IMR-90 (cell line): ENCODE results near the gene PCBP3. TPM values are rescaled to one million over a fixed set of nuclear protein-coding genes. Genes with fewer than 3 reads are reported as not detected.

Experiments used
- ATAC-seq: fragments of 200-7000 bp; cut with Tn5 transposase; 2 replicates; pipeline ENCODE4 v1.9.1; 2020; ENCODE audit warnings: low read depth, mild to moderate bottlenecking, moderate library complexity
- BruUV-seq: library from RNA; stranded (reverse); fragments of 400-500 nt; replicated peaks from 2 replicates; lab custom pipeline; 2021; lab: Mats Ljungman, UMichigan
- CTCF ChIA-PET: fragments of 300-600 bp; formaldehyde crosslinking; extraction: SDS; loops from one replicate; lab custom pipeline; 2021; ENCODE audit warnings: antibody characterized with exemption; lab: Yijun Ruan, JAX
- POLR2A ChIA-PET: fragments of 300-600 bp; sonication (Branson Sonifier 250); formaldehyde crosslinking; loops from one replicate; lab custom pipeline; 2022; ENCODE audit warnings: antibody characterized with exemption; ENCODE audit not compliant: unreplicated experiment; lab: Charles Lee
- DNase-seq: peaks from one replicate; pipeline ENCODE4 v3.0.0; 2013
- H2AFZ ChIP-seq: replicated peaks from 2 replicates; pipeline ENCODE3; 2013; ENCODE audit warnings: low read length, mild to moderate bottlenecking; ENCODE audit not compliant: poor library complexity
- H2AK5ac ChIP-seq: 2 replicates; pipeline ENCODE4 v1.6.1; 2013; ENCODE audit warnings: low read depth, low read length, inconsistent platforms
- H2AK9ac ChIP-seq: replicated peaks from 2 replicates; pipeline ENCODE3; 2013; ENCODE audit warnings: mild to moderate bottlenecking, low read depth, low read length, moderate library complexity; ENCODE audit not compliant: poor library complexity
- H2BK120ac ChIP-seq: 2 replicates; pipeline ENCODE4 v1.6.1; 2013; ENCODE audit warnings: low read depth, low read length, inconsistent platforms
- H2BK15ac ChIP-seq: 3 replicates; pipeline ENCODE4 v1.6.1; 2013; ENCODE audit warnings: low read depth, low read length, inconsistent platforms
- H2BK20ac ChIP-seq: 2 replicates; pipeline ENCODE4 v1.6.1; 2013; ENCODE audit warnings: low read depth, mild to moderate bottlenecking, inconsistent platforms, low read length, moderate library complexity
- H2BK5ac ChIP-seq: 2 replicates; pipeline ENCODE4 v1.6.1; 2013; ENCODE audit warnings: mild to moderate bottlenecking, low read depth, low read length, inconsistent platforms; ENCODE audit not compliant: poor library complexity, severe bottlenecking
- H3K14ac ChIP-seq: replicated peaks from 2 replicates; pipeline ENCODE4 v1.6.1; 2013; ENCODE audit warnings: low read depth, low read length, inconsistent platforms
- H3K18ac ChIP-seq: 2 replicates; pipeline ENCODE4 v1.6.1; 2013; ENCODE audit warnings: low read depth, low read length, control low read depth
- H3K23ac ChIP-seq: 2 replicates; pipeline ENCODE4 v1.6.1; 2013; ENCODE audit warnings: low read depth, low read length, inconsistent platforms
- H3K27ac ChIP-seq: 2 replicates; pipeline ENCODE4 v1.5.1; 2013; ENCODE audit warnings: mild to moderate bottlenecking, control low read depth, low read length; ENCODE audit not compliant: insufficient read depth
- H3K27me3 ChIP-seq: 2 replicates; pipeline ENCODE4 v1.6.1; 2013; ENCODE audit warnings: low read length; ENCODE audit not compliant: control insufficient read depth, insufficient read depth
- H3K36me3 ChIP-seq: 2 replicates; pipeline ENCODE4 v1.6.1; 2013; ENCODE audit warnings: low read length, mixed read lengths; ENCODE audit not compliant: control insufficient read depth, insufficient read depth
- H3K4ac ChIP-seq: 2 replicates; pipeline ENCODE4 v1.6.1; 2013; ENCODE audit warnings: low read depth, low read length, inconsistent platforms
- H3K4me1 ChIP-seq: 2 replicates; pipeline ENCODE4 v1.6.1; 2013; ENCODE audit warnings: low read length, mixed read lengths; ENCODE audit not compliant: control insufficient read depth, insufficient read depth
- H3K4me2 ChIP-seq: 2 replicates; pipeline ENCODE4 v1.6.1; 2013; ENCODE audit warnings: low read depth, mild to moderate bottlenecking, control low read depth, low read length, moderate library complexity
- H3K4me3 ChIP-seq: 2 replicates; pipeline ENCODE4 v1.5.1; 2013; ENCODE audit warnings: low read depth, mild to moderate bottlenecking, control low read depth, low read length, moderate library complexity; ENCODE audit not compliant: insufficient read depth
- H3K56ac ChIP-seq: 2 replicates; pipeline ENCODE4 v1.6.1; 2013; ENCODE audit warnings: low read length, inconsistent platforms; ENCODE audit not compliant: insufficient read depth; ENCODE audit errors: extremely low read depth
- H3K79me1 ChIP-seq, 2 experiments: 2 replicates each; pipeline ENCODE4 v1.6.1; 2013; ENCODE audit warnings: low read length in 2 of 2, inconsistent platforms in 1 of 2, low read depth in 1 of 2
- H3K9ac ChIP-seq: 2 replicates; pipeline ENCODE4 v1.6.1; 2013; ENCODE audit warnings: low read depth, low read length, control low read depth
- H3K9me1 ChIP-seq: 2 replicates; pipeline ENCODE4 v1.6.1; 2013; ENCODE audit warnings: low read length, inconsistent platforms; ENCODE audit not compliant: insufficient read depth
- H3K9me3 ChIP-seq: 2 replicates; pipeline ENCODE4 v1.6.1; 2013; ENCODE audit warnings: low read length; ENCODE audit not compliant: control insufficient read depth, insufficient read depth
- H4K20me1 ChIP-seq: 2 replicates; pipeline ENCODE4 v1.6.1; 2013; ENCODE audit warnings: low read length, inconsistent platforms; ENCODE audit not compliant: insufficient read depth
- H4K5ac ChIP-seq: 2 replicates; pipeline ENCODE4 v1.6.1; 2013; ENCODE audit warnings: mild to moderate bottlenecking, low read depth, low read length, control low read depth
- H4K8ac ChIP-seq, 2 experiments: 2 replicates each; pipeline ENCODE4 v1.6.1; 2013; ENCODE audit warnings: low read depth in 2 of 2, low read length in 2 of 2, control low read depth in 1 of 2, inconsistent platforms in 1 of 2
- H4K91ac ChIP-seq: 2 replicates; pipeline ENCODE4 v1.6.1; 2013; ENCODE audit warnings: low read depth, low read length, inconsistent platforms; ENCODE audit not compliant: insufficient read depth
- CEBPB ChIP-seq: IDR thresholded peaks from 2 replicates; pipeline ENCODE4 v1.6.1; 2012; ENCODE audit warnings: low read depth, low read length, improper control_type of control experiment
- CTCF ChIP-seq: conservative IDR thresholded peaks from 2 replicates; pipeline ENCODE4 v1.5.1; 2012; ENCODE audit warnings: mild to moderate bottlenecking, low read depth, low read length, improper control_type of control experiment
- FOS ChIP-seq: fragments of 150-350 bp; IDR thresholded peaks from 2 replicates; pipeline ENCODE4 v1.6.1; 2016; ENCODE audit warnings: low read depth, low read length
- MXI1 ChIP-seq: IDR thresholded peaks from 2 replicates; pipeline ENCODE4 v1.6.1; 2012; ENCODE audit warnings: low read depth, mild to moderate bottlenecking, low read length, moderate library complexity, borderline replicate concordance
- POLR2A ChIP-seq: IDR thresholded peaks from 2 replicates; pipeline ENCODE4 v1.6.1; 2012; ENCODE audit warnings: mild to moderate bottlenecking, low read depth, low read length
- RAD21 ChIP-seq: IDR thresholded peaks from 2 replicates; pipeline ENCODE4 v1.6.1; 2012; ENCODE audit warnings: low read length, improper control_type of control experiment
- RFX5 ChIP-seq: IDR thresholded peaks from 2 replicates; pipeline ENCODE4 v1.8.0; 2012; ENCODE audit warnings: low read depth, mild to moderate bottlenecking, low read length, moderate library complexity
- SMC3 ChIP-seq: fragments of 150-350 bp; IDR thresholded peaks from 2 replicates; pipeline ENCODE4 v1.6.1; 2016; ENCODE audit warnings: low read depth, mild to moderate bottlenecking, antibody characterized with exemption, low read length, moderate library complexity
- WGBS, 2 experiments: methylation state at CpG; one replicate each; pipeline versions ENCODE4 v1.1.5 to v1.1.7; 2013; ENCODE audit warnings: missing lambda C conversion rate in 2 of 2; ENCODE audit not compliant: insufficient read length in 1 of 2; ENCODE audit errors: extremely low coverage in 2 of 2; 5-methylcytosine and 5-hydroxymethylcytosine counted together
- dilution Hi-C: fragments of 300-500 bp; cut with HindIII; formaldehyde crosslinking; loops from one replicate; pipeline ENCODE4 v1.14.3; 2018; ENCODE audit warnings: low sequenced_read_pairs; ENCODE audit not compliant: unreplicated experiment
- in situ Hi-C: fragments of 300-500 bp; cut with MboI; formaldehyde crosslinking; loops from 3 replicates; pipeline ENCODE4 v1.14.3; 2019; ENCODE audit warnings: low sequenced_read_pairs, inconsistent platforms, mixed read lengths
- intact Hi-C: fragments of 100-400 bp; cut with micrococcal nuclease; formaldehyde crosslinking; loops from 2 replicates; pipeline ENCODE4 v1.10.0; 2022
- polyA plus RNA-seq, 3 experiments: library from polyadenylated mRNA; depleted of rRNA; stranded (reverse); fragments of >200 nt; gene quantifications; 2 replicates each; pipeline ENCODE4 v1.2.3, GENCODE V29; 2012; ENCODE audit warnings: low replicate concordance in 1 of 3
- total RNA-seq: library from RNA; depleted of rRNA; stranded (reverse); fragments of >200 nt; gene quantifications from 2 replicates; pipeline ENCODE4 v1.2.3, GENCODE V29; 2012

PCBP3 gene
- total and polyA plus RNA-seq, 2 of the 4 experiments (the other 2 are of a cell fraction) = 2.9 to 3.9 TPM

- Histone ChIP-seq H4K5ac (peak overlapping the region; percentile 32; the same call in 1 of the 2 replicates), H4K91ac (peak overlapping the region; percentile 100), H3K27ac (no peak overlapping the region), H3K4me2 (no peak overlapping the region), H2AFZ (peak overlapping the region; percentile 71), H4K20me1 (no peaks in the 10 kb centered on the region), H2BK120ac (peak overlapping the region; percentile 100), H3K23ac (peak overlapping the region; percentile 12; the same call in 1 of the 2 replicates), H3K4me3 (no peak overlapping the region), H2BK20ac (peak overlapping the region; percentile 100), H2BK5ac (peak overlapping the region; percentile 100), H3K9ac (no peak overlapping the region), H3K36me3 (no peaks in the 10 kb centered on the region), H3K9me1 (peaks cover 30% of the 10 kb centered on the region), H3K14ac (peak overlapping the region; percentile 96), H4K8ac (peak overlapping the region; percentile 99; a peak in 3 of 4 replicates), H3K18ac (peak overlapping the region; percentile 52), H2AK9ac (peak overlapping the region; percentile 71), H3K4me1 (peaks cover 36% of the 10 kb centered on the region), H3K56ac (no peak overlapping the region), H3K4ac (peak overlapping the region; percentile 100), H2BK15ac (peak overlapping the region; percentile 100; the same call in 2 of the 3 replicates), H3K9me3 (no peaks in the 10 kb centered on the region), H3K27me3 (no peaks in the 10 kb centered on the region), H3K79me1 (peaks cover 0 to 29% of the 10 kb centered on the region in 2 experiments; a peak in 2 of 4 replicates), H2AK5ac (peak overlapping the region; percentile 100)
- ATAC-seq (no peak), DNase-seq (no peak)
- TF ChIP-seq RFX5 (no peak), CTCF (no peak), SMC3 (no peak), MXI1 (no peak), RAD21 (no peak), POLR2A (no peak), FOS (no peak), CEBPB (no peak)
- no CpG with 5 or more reads among the region's 6 CpGs for WGBS, 2 experiments
- ChIA-PET POLR2A (no interaction called here), CTCF (no interaction called here)
- dilution Hi-C loops (no loop called here), in situ Hi-C loops (no loop called here), intact Hi-C loops (no loop called here)
- BruUV-seq = no TSS peak
Measured at GRCh38 chr21:45877171-45877438, 233.6 kb downstream of the PCBP3 start.
